Measurements from ENCODE around the gene SH2D7. TPM values are rescaled to one million over a fixed set of nuclear protein-coding genes. Genes with fewer than 3 reads are reported as not detected.

SH2D7 gene
- total RNA-seq, 1 experiment from 2014 or later: not detected

DNA sequence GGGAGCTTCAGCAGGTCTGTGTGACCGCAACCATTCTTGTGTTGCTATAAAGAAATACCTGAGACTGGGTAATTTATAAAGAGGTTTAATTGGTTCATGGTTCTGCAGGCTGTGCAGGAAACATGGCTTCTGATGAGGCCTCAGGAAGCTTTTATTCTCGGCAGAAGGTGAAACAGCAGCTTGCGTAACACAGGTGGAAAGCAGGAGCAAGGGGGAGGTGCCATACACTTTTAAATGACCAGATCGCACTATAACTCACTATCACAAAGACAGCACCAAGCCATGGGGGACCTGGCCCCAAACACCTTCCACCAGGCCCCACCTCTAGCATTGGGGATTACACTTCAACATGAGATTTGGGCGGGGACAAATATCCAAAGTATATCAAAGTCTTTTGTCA is 47.2 kb downstream of the SH2D7 start:
- CTCF ChIA-PET: interaction anchor here (1.2 kb wide), 1 partner anchor 9 kb away, joined by 17 read pairs; no protein-coding TSS in a partner anchor

GRCh38 chr15:78140292-78140691 is 47.9 kb downstream of the SH2D7 start:
- H3K79me2 ChIP-seq (ENCODE audit: low read depth): no peaks in the 10 kb centered on the region
- H3K36me3 ChIP-seq (ENCODE audit: low read depth): no peaks in the 10 kb centered on the region
- no peak overlapping the region for H3K27ac ChIP-seq
- no peaks in the 10 kb centered on the region for H4K20me1 ChIP-seq (ENCODE audit: insufficient read depth)
- BruUV-seq (replicated peaks): no TSS peak
- no peak for DNase-seq
- intact Hi-C loops (cut with micrococcal nuclease; ENCODE audit: unreplicated experiment): no loop called here
- CTCF ChIA-PET: no interaction called here
- H3K9me2 ChIP-seq (ENCODE audit: insufficient read depth): no peaks in the 10 kb centered on the region
- H3K4me3 ChIP-seq: no peak overlapping the region
- H3K4me1 ChIP-seq (replicated peaks; ENCODE audit: insufficient read depth): no peaks in the 10 kb centered on the region
- no peaks in the 10 kb centered on the region for H3K9me3 ChIP-seq (ENCODE audit: insufficient read depth, low read depth)
- TF ChIP-seq CTCF (conservative IDR thresholded peaks at IDR 0.05) (no peak), EZH2 (IDR thresholded peaks at IDR 0.05; ENCODE audit: low read depth) (no peak)
- H3K4me2 ChIP-seq: no peak overlapping the region
- no peaks in the 10 kb centered on the region for H3F3A ChIP-seq (ENCODE audit: insufficient read depth, low read depth)
- H3K27me3 ChIP-seq (ENCODE audit: insufficient read depth, low read depth): no peaks in the 10 kb centered on the region
- POLR2A ChIA-PET (ENCODE audit: unreplicated experiment): no interaction called here
- H2AFZ ChIP-seq: no peak overlapping the region

More for the DNA sequence above, 47.2 kb downstream of the SH2D7 start:
- no peaks in the 10 kb centered on the region for H3K9me2 ChIP-seq (ENCODE audit: insufficient read depth)
- H3K79me2 ChIP-seq (ENCODE audit: low read depth): no peaks in the 10 kb centered on the region
- H3K27ac ChIP-seq: no peak overlapping the region
- intact Hi-C loops (cut with micrococcal nuclease; ENCODE audit: unreplicated experiment): no loop called here
- no peaks in the 10 kb centered on the region for H4K20me1 ChIP-seq (ENCODE audit: insufficient read depth)
- no peaks in the 10 kb centered on the region for H3K27me3 ChIP-seq (ENCODE audit: insufficient read depth, low read depth)
- no peak for TF ChIP-seq EZH2 (IDR thresholded peaks at IDR 0.05; ENCODE audit: low read depth)
- TF ChIP-seq CTCF (conservative IDR thresholded peaks at IDR 0.05): no peak
- no peak overlapping the region for H2AFZ ChIP-seq
- POLR2A ChIA-PET (ENCODE audit: unreplicated experiment): interaction anchor here (0.5 to 0.7 kb wide), 3 partner anchors 8 to 563 kb away, joined by 3 to 5 read pairs (median 4); no protein-coding TSS in a partner anchor
- no peaks in the 10 kb centered on the region for H3K9me3 ChIP-seq (ENCODE audit: insufficient read depth, low read depth)
- no peak overlapping the region for H3K4me2 ChIP-seq
- H3K4me1 ChIP-seq (replicated peaks; ENCODE audit: insufficient read depth): peaks cover 2% of the 10 kb centered on the region
- no peaks in the 10 kb centered on the region for H3K36me3 ChIP-seq (ENCODE audit: low read depth)
- no peaks in the 10 kb centered on the region for H3F3A ChIP-seq (ENCODE audit: insufficient read depth, low read depth)
- BruUV-seq (replicated peaks): no TSS peak
- no peak overlapping the region for H3K4me3 ChIP-seq
- DNase-seq: no peak

- POLR2A ChIA-PET (ENCODE audit: unreplicated experiment): no interaction called here
Observed at GRCh38 chr15:78142332-78142731, 50.0 kb downstream of the SH2D7 start.

More at GRCh38 chr15:78142332-78142731, 50.0 kb downstream of the SH2D7 start:
- H3K27ac ChIP-seq: no peak overlapping the region
- no TSS peak for BruUV-seq (replicated peaks)
- TF ChIP-seq EZH2 (IDR thresholded peaks at IDR 0.05; ENCODE audit: low read depth) (no peak), CTCF (conservative IDR thresholded peaks at IDR 0.05) (no peak)
- H3F3A ChIP-seq (ENCODE audit: insufficient read depth, low read depth): peaks cover 8% of the 10 kb centered on the region; the same call in 1 of the 2 replicates
- DNase-seq: no peak
- CTCF ChIA-PET: no interaction called here
- H3K36me3 ChIP-seq (ENCODE audit: low read depth): no peaks in the 10 kb centered on the region
- intact Hi-C loops (cut with micrococcal nuclease; ENCODE audit: unreplicated experiment): no loop called here
- H3K9me2 ChIP-seq (ENCODE audit: insufficient read depth): no peaks in the 10 kb centered on the region
- H3K4me3 ChIP-seq: no peak overlapping the region
- H2AFZ ChIP-seq: no peak overlapping the region
- H4K20me1 ChIP-seq (ENCODE audit: insufficient read depth): no peaks in the 10 kb centered on the region
- no peaks in the 10 kb centered on the region for H3K27me3 ChIP-seq (ENCODE audit: insufficient read depth, low read depth)
- H3K79me2 ChIP-seq (ENCODE audit: low read depth): no peaks in the 10 kb centered on the region
- H3K4me1 ChIP-seq (replicated peaks; ENCODE audit: insufficient read depth): no peaks in the 10 kb centered on the region
- H3K9me3 ChIP-seq (ENCODE audit: insufficient read depth, low read depth): no peaks in the 10 kb centered on the region
- H3K4me2 ChIP-seq: no peak overlapping the region
